ENCODE data around the gene MUTYH. TPM values are rescaled to one million over a fixed set of nuclear protein-coding genes. Genes with fewer than 3 reads are reported as not detected.
A peak's percentile ranks its signal among the peaks of the same experiment; 100 is the strongest.

The MUTYH gene
- total RNA-seq, 1 experiment from 2014 or later = 53.2 TPM

GRCh38 chr1:45326627-45327623 is 13.3 kb downstream of the MUTYH start, which contains the start of gene HPDL:
HPDL (plus strand) TSS chr1:45326895; CDS start chr1:45327149, 254 bp downstream.
- Histone ChIP-seq H3K4me1 (replicated peaks; ENCODE audit: insufficient read depth) (peaks cover 41% of the 10 kb centered on the region), H3K9me2 (ENCODE audit: insufficient read depth) (no peaks in the 10 kb centered on the region), H3K9me3 (ENCODE audit: insufficient read depth, low read depth) (no peaks in the 10 kb centered on the region), H3K4me2 (peak within 1 kb of the TSS; percentile 96), H4K20me1 (ENCODE audit: insufficient read depth) (no peaks in the 10 kb centered on the region), H3K36me3 (ENCODE audit: low read depth) (0 out of 2 replicates have a peak, but pooled peaks cover 9% of the 10 kb centered on the region), H3F3A (ENCODE audit: insufficient read depth, low read depth) (peaks cover 34% of the 10 kb centered on the region), H3K27me3 (ENCODE audit: insufficient read depth, low read depth) (no peaks in the 10 kb centered on the region), H3K79me2 (ENCODE audit: low read depth) (peaks cover 26% of the 10 kb centered on the region), H3K4me3 (peak within 1 kb of the TSS; percentile 85), H3K27ac (peak within 1 kb of the TSS; percentile 77), H2AFZ (peak within 1 kb of the TSS; percentile 91)
- POLR2A ChIA-PET (ENCODE audit: unreplicated experiment) = interaction anchor here (0.6 to 1.3 kb wide), 4 partner anchors 13 to 166 kb away, joined by 4 to 21 read pairs (median 8); no protein-coding TSS in a partner anchor
- intact Hi-C loops (cut with micrococcal nuclease; ENCODE audit: unreplicated experiment) = loop anchor here (5.0 kb wide), 1 partner anchor 855 kb away; no protein-coding TSS in a partner anchor
- TF ChIP-seq, protein P1, sequence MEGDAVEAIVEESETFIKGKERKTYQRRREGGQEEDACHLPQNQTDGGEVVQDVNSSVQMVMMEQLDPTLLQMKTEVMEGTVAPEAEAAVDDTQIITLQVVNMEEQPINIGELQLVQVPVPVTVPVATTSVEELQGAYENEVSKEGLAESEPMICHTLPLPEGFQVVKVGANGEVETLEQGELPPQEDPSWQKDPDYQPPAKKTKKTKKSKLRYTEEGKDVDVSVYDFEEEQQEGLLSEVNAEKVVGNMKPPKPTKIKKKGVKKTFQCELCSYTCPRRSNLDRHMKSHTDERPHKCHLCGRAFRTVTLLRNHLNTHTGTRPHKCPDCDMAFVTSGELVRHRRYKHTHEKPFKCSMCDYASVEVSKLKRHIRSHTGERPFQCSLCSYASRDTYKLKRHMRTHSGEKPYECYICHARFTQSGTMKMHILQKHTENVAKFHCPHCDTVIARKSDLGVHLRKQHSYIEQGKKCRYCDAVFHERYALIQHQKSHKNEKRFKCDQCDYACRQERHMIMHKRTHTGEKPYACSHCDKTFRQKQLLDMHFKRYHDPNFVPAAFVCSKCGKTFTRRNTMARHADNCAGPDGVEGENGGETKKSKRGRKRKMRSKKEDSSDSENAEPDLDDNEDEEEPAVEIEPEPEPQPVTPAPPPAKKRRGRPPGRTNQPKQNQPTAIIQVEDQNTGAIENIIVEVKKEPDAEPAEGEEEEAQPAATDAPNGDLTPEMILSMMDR (conservative IDR thresholded peaks at IDR 0.05) = no peak
- TF ChIP-seq EZH2 (IDR thresholded peaks at IDR 0.05; ENCODE audit: low read depth) = no peak
- DNase-seq = peak in 1 of 2 experiments; percentile 47
- CTCF ChIA-PET = interaction anchor here (0.6 to 1.2 kb wide), 3 partner anchors 13 to 598 kb away, joined by 3 to 5 read pairs (median 3); partner anchors contain the start of gene TOE1
- TSS peak; percentile 55 for BruUV-seq (replicated peaks)

DNA sequence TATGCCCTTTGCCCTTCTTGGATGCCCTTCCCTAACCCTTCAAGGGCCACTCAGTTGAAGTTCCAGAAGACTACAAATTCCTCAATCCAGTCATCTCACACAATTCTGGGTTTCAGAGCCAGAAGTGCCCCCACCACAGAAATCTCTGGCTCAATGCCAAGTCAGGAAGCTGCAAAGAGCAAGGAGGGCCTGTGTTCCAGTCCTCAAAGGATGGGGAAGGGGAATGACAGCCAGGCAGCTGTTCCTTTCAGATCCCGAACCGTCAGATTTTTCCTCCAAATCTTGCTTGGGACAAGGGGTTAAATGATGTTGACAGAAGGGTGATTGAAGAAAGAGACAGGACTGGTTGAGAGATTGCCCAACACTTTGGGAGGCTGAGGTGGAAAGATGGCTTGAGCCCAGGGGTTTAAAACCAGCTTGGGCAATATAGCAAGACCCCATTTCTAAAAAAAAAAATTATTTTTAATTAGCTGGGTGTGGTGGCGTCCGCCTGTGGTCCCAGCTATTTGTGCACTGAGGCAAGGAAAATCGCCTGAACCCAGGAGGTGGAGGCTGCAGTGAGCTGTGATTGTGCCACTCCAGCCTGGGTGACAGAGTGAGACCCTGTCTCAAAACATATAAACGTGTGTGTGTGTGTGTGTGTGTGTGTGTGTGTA is 14.3 kb downstream of the MUTYH start:
- Histone ChIP-seq H3K4me1 (replicated peaks; ENCODE audit: insufficient read depth) (peaks cover 41% of the 10 kb centered on the region), H3K4me2 (peak overlapping the region; percentile 96), H3K9me2 (ENCODE audit: insufficient read depth) (no peaks in the 10 kb centered on the region), H3K27ac (no peak overlapping the region), H3K4me3 (peak overlapping the region; percentile 85), H3F3A (ENCODE audit: insufficient read depth, low read depth) (peaks cover 34% of the 10 kb centered on the region), H3K27me3 (ENCODE audit: insufficient read depth, low read depth) (no peaks in the 10 kb centered on the region), H4K20me1 (ENCODE audit: insufficient read depth) (no peaks in the 10 kb centered on the region), H3K9me3 (ENCODE audit: insufficient read depth, low read depth) (no peaks in the 10 kb centered on the region), H2AFZ (peak overlapping the region; percentile 91), H3K36me3 (ENCODE audit: low read depth) (0 out of 2 replicates have a peak, but pooled peaks cover 2% of the 10 kb centered on the region), H3K79me2 (ENCODE audit: low read depth) (peaks cover 26% of the 10 kb centered on the region)
- BruUV-seq (replicated peaks) = TSS peak; percentile 16
- TF ChIP-seq, protein P1 (conservative IDR thresholded peaks at IDR 0.05) = no peak
- TF ChIP-seq EZH2 (IDR thresholded peaks at IDR 0.05; ENCODE audit: low read depth) = no peak
- POLR2A ChIA-PET (ENCODE audit: unreplicated experiment) = interaction anchor here (0.6 kb wide), 1 partner anchor 21 kb away, joined by 4 read pairs; no protein-coding TSS in a partner anchor
- DNase-seq = no peak
- intact Hi-C loops (cut with micrococcal nuclease; ENCODE audit: unreplicated experiment) = loop anchor here (5.0 kb wide), 1 partner anchor 856 kb away; no protein-coding TSS in a partner anchor
- CTCF ChIA-PET = interaction anchor here (0.6 to 1.0 kb wide), 3 partner anchors 167 to 518 kb away, joined by 3 to 6 read pairs (median 3); partner anchors contain the start of gene BTBD19

- no peaks in the 10 kb centered on the region for H3K27me3 ChIP-seq (ENCODE audit: insufficient read depth, low read depth)
- H3K9me2 ChIP-seq (ENCODE audit: insufficient read depth) = no peaks in the 10 kb centered on the region
- H3K79me2 ChIP-seq (ENCODE audit: low read depth) = peaks cover 9% of the 10 kb centered on the region
- no peak overlapping the region for H3K27ac ChIP-seq
- H3F3A ChIP-seq (ENCODE audit: insufficient read depth, low read depth) = peaks cover 6% of the 10 kb centered on the region
- no peaks in the 10 kb centered on the region for H3K36me3 ChIP-seq (ENCODE audit: low read depth)
- CTCF ChIA-PET = no interaction called here
- BruUV-seq (replicated peaks) = no TSS peak
- intact Hi-C loops (cut with micrococcal nuclease; ENCODE audit: unreplicated experiment) = no loop called here
- no peaks in the 10 kb centered on the region for H3K9me3 ChIP-seq (ENCODE audit: insufficient read depth, low read depth)
- H2AFZ ChIP-seq = no peak overlapping the region
- TF ChIP-seq, protein P1 (conservative IDR thresholded peaks at IDR 0.05) = no peak
- no peak for TF ChIP-seq EZH2 (IDR thresholded peaks at IDR 0.05; ENCODE audit: low read depth)
- H4K20me1 ChIP-seq (ENCODE audit: insufficient read depth) = no peaks in the 10 kb centered on the region
- POLR2A ChIA-PET (ENCODE audit: unreplicated experiment) = no interaction called here
- peaks cover 12% of the 10 kb centered on the region for H3K4me1 ChIP-seq (replicated peaks; ENCODE audit: insufficient read depth)
- H3K4me3 ChIP-seq = no peak overlapping the region
- H3K4me2 ChIP-seq = no peak overlapping the region
- DNase-seq = no peak
Observed at GRCh38 chr1:45322486-45323040, 17.7 kb downstream of the MUTYH start.

Measured in PC-9 (cell line).